HFFc6 (cell line): ENCODE results near the gene UGT2B15. TPM values are rescaled to one million over a fixed set of nuclear protein-coding genes. Genes with fewer than 3 reads are reported as not detected.
"Not testable (repeated sequence)": the region's sequence is repeated elsewhere in the genome, so short reads cannot be mapped to it uniquely, and the experiment has no call there.

Experiments
- DNase-seq: peaks from one replicate; pipeline ENCODE4 v3.0.0-alpha.2; 2018
- H3K27ac Mint-ChIP-seq: 2 replicates; pipeline ENCODE4 v1.8.0; 2020; ENCODE audit warnings: mild to moderate bottlenecking, mixed read lengths
- H3K27me3 Mint-ChIP-seq: 2 replicates; pipeline ENCODE4 v1.8.0; 2021; ENCODE audit warnings: mild to moderate bottlenecking, moderate library complexity, mixed read lengths; ENCODE audit not compliant: insufficient read depth
- H3K36me3 Mint-ChIP-seq: 2 replicates; pipeline ENCODE4 v1.8.0; 2021; ENCODE audit warnings: low read depth, mixed read lengths
- H3K4me1 Mint-ChIP-seq: 2 replicates; pipeline ENCODE4 v1.8.0; 2020; ENCODE audit warnings: low read depth, mixed read lengths
- H3K4me3 Mint-ChIP-seq: 2 replicates; pipeline ENCODE4 v1.8.0; 2020; ENCODE audit warnings: mild to moderate bottlenecking, moderate library complexity, mixed read lengths
- H3K9me3 Mint-ChIP-seq: 2 replicates; pipeline ENCODE4 v1.8.0; 2020; ENCODE audit warnings: mild to moderate bottlenecking, mixed read lengths
- CTCF ChIP-seq: fragments of 200-600 bp; sonication (generic); IDR thresholded peaks from 2 replicates; pipeline ENCODE4 v1.5.0; 2021; ENCODE audit warnings: antibody characterized with exemption, mild to moderate bottlenecking
- total RNA-seq, 6 experiments: library from RNA; stranded (reverse); fragmentation: NEBNext Ultra II Directional; extraction: Animal tissue kit (Norgen Biotek cat#: 25700); gene quantifications; 2 replicates in 1 of 6; 3 replicates in 5 of 6; pipeline ENCODE4 v1.2.3, GENCODE V29; 2021

The UGT2B15 gene
- total RNA-seq, 6 experiments from 2014 or later = not detected

DNA sequence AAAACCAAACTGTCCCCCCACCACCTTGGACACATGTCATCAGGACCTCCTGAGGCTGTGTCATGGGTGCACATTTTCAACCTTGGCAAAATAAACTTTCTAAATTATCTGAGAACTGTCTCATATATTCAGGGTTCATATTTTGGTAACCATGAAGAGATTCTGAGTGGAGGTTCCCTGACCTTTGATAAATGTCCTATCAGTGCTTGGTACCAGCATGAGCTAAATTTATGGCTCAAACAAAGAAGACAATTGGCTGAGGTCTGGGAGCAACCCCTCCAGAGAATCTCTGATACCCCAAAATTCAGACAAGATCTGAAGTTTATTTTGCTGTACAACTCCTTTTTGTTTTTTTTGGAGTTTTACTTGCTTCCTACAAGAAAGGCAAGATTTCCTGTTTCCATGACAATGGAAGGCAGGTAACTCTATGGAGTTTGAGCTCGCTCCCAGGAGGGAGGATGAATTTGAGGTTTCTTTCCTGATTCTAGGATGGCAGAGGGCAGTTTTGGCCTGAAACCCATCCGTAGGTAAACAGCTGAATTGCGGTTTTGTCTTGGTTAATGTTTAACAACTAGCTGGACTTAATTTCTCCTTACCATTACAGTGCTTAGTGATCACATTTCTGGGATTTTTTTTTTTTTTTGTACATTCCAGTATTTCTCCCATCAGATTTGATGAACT, 14.5 kb downstream of the UGT2B15 start:
- no peak overlapping the region for H3K27ac Mint-ChIP-seq
- H3K27me3 Mint-ChIP-seq = no peaks in the 10 kb centered on the region
- H3K4me1 Mint-ChIP-seq = no peaks in the 10 kb centered on the region

GRCh38 chr4:68654946-68655721, 15.3 kb downstream of the UGT2B15 start:
- no peak for DNase-seq
- no peak for TF ChIP-seq CTCF
- Mint-ChIP-seq H3K27ac (no peak overlapping the region), H3K9me3 (peaks cover 18% of the 10 kb centered on the region), H3K36me3 (no peaks in the 10 kb centered on the region), H3K4me3 (no peak overlapping the region), H3K4me1 (no peaks in the 10 kb centered on the region), H3K27me3 (no peaks in the 10 kb centered on the region)

More for the DNA sequence above, 14.5 kb downstream of the UGT2B15 start:
- no peak overlapping the region for H3K4me3 Mint-ChIP-seq
- H3K36me3 Mint-ChIP-seq = no peaks in the 10 kb centered on the region
- DNase-seq = no peak
- no peak for TF ChIP-seq CTCF
- peaks cover 10% of the 10 kb centered on the region for H3K9me3 Mint-ChIP-seq

GRCh38 chr4:68651932-68652331, 18.5 kb downstream of the UGT2B15 start:
- DNase-seq = no peak
- Mint-ChIP-seq H3K27me3 (no peaks in the 10 kb centered on the region; the same call in 1 of the 2 replicates), H3K4me3 (no peak overlapping the region), H3K27ac (no peak overlapping the region), H3K9me3 (peaks cover 31% of the 10 kb centered on the region), H3K36me3 (no peaks in the 10 kb centered on the region), H3K4me1 (no peaks in the 10 kb centered on the region)
- no peak for TF ChIP-seq CTCF

- Mint-ChIP-seq H3K4me3 (no peak overlapping the region), H3K4me1 (no peaks in the 10 kb centered on the region), H3K27me3 (no peaks in the 10 kb centered on the region), H3K9me3 (peaks cover 21% of the 10 kb centered on the region), H3K27ac (no peak overlapping the region), H3K36me3 (no peaks in the 10 kb centered on the region)
- DNase-seq = no peak
- TF ChIP-seq CTCF = no peak
Measured at GRCh38 chr4:68630371-68630770, 40.1 kb downstream of the UGT2B15 start.

DNA sequence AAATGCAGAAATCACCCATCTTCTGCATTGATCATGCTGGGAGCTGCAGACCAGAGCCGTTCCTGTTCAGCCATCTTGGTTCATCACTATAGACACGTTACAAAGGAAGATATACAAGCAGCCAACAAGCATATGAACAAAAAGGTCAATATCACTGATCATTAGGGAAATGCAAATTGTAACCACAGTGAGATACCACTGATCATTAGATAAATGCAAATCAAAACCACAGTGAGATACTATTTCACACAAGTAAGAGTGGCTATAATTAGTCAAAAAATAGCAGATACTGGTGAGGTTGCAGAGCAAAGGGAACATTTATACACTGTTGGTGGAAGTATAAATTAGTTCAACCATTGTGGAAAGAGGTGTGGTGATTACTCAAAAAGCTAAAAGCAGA, 47.7 kb downstream of the UGT2B15 start:
- not testable (repeated sequence) for DNase-seq, H3K4me1 Mint-ChIP-seq, H3K36me3 Mint-ChIP-seq

GRCh38 chr4:68617003-68617698, 53.3 kb downstream of the UGT2B15 start:
- H3K36me3 Mint-ChIP-seq = no peaks in the 10 kb centered on the region
- no peak overlapping the region for H3K4me3 Mint-ChIP-seq
- no peaks in the 10 kb centered on the region for H3K4me1 Mint-ChIP-seq
- no peak overlapping the region for H3K27ac Mint-ChIP-seq
- DNase-seq = no peak
- H3K27me3 Mint-ChIP-seq = no peaks in the 10 kb centered on the region
- H3K9me3 Mint-ChIP-seq = peaks cover 38% of the 10 kb centered on the region
- TF ChIP-seq CTCF = no peak

More for the DNA sequence above, 47.7 kb downstream of the UGT2B15 start:
- H3K27ac Mint-ChIP-seq, H3K4me3 Mint-ChIP-seq, H3K27me3 Mint-ChIP-seq: not testable (repeated sequence)
- peaks cover 37% of the 10 kb centered on the region for H3K9me3 Mint-ChIP-seq
